MCF 10A (cell line): Measurements from ENCODE around the gene CDH6. TPM values are rescaled to one million over a fixed set of nuclear protein-coding genes. Genes with fewer than 3 reads are reported as not detected.

Experiments
- BruUV-seq: library from RNA; stranded (reverse); fragments of 400-500 nt; replicated peaks from 2 replicates; lab custom pipeline; 2021; lab: Mats Ljungman, UMichigan
- CTCF ChIA-PET: fragments of 300-600 bp; sonication (Branson Sonifier 250); formaldehyde crosslinking; extraction: SDS; loops from one replicate; lab custom pipeline; 2021; ENCODE audit warnings: antibody characterized with exemption, inconsistent platforms; lab: Yijun Ruan, JAX
- POLR2A ChIA-PET: fragments of 300-600, 350-650 bp; sonication (Branson Sonifier 250); formaldehyde crosslinking; extraction: SDS; loops from one replicate; lab custom pipeline; 2020; ENCODE audit warnings: antibody characterized with exemption, inconsistent platforms; lab: Yijun Ruan, JAX
- DNase-seq: peaks from one replicate; pipeline ENCODE4 v3.0.0-alpha.2; 2018; ENCODE audit not compliant: unreplicated experiment
- H3K27ac Mint-ChIP-seq: one replicate; pipeline ENCODE4 v1.8.0; 2022; ENCODE audit warnings: mild to moderate bottlenecking, low read depth, mixed read lengths; ENCODE audit not compliant: unreplicated experiment
- H3K27me3 Mint-ChIP-seq: one replicate; pipeline ENCODE4 v1.8.0; 2022; ENCODE audit warnings: mixed read lengths; ENCODE audit not compliant: insufficient read depth, unreplicated experiment
- H3K36me3 Mint-ChIP-seq: one replicate; pipeline ENCODE4 v1.8.0; 2022; ENCODE audit warnings: mild to moderate bottlenecking, moderate library complexity, mixed read lengths; ENCODE audit not compliant: insufficient read depth, unreplicated experiment
- H3K4me1 Mint-ChIP-seq: one replicate; pipeline ENCODE4 v1.8.0; 2022; ENCODE audit warnings: mixed read lengths; ENCODE audit not compliant: insufficient read depth, unreplicated experiment
- H3K4me3 Mint-ChIP-seq: one replicate; pipeline ENCODE4 v1.8.0; 2022; ENCODE audit warnings: mild to moderate bottlenecking, moderate library complexity, mixed read lengths; ENCODE audit not compliant: unreplicated experiment
- H3K9me3 Mint-ChIP-seq: one replicate; pipeline ENCODE4 v1.8.0; 2022; ENCODE audit warnings: mixed read lengths; ENCODE audit not compliant: unreplicated experiment
- intact Hi-C: fragments of 100-400 bp; cut with micrococcal nuclease; formaldehyde crosslinking; loops from 2 replicates; pipeline ENCODE4 v1.14.1; 2022
- total RNA-seq: library from RNA; stranded (reverse); gene quantifications from 2 replicates; pipeline ENCODE4 v1.2.3, GENCODE V29; 2022
- TF ChIP-seq, protein P1 (sequence below): fragments of 200-600 bp; IDR thresholded peaks from one replicate; pipeline ENCODE4 v1.8.0; 2022; ENCODE audit warnings: antibody characterized with exemption, mild to moderate bottlenecking; ENCODE audit not compliant: unreplicated experiment

The CDH6 gene
- total RNA-seq, 1 experiment from 2014 or later, result not detected

DNA sequence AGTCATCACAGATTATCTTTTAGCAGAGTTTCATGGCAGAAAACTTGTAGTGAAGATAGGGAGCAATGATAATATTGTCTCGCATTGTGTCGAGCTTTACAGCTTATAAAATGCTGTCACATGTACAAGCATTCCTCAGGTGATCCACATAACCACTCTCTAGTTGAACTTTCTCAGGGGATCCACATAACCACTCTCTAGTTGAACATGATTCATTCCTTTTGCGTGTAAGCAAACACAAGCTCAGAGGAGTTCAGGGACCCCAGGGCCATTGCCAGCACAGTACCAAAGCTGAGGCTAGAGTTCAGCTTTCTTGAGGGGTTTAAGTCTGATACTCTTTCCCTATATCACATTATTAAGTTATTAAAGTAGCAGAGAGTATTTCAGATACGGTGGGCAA is 86.7 kb downstream of the CDH6 start:
- no TSS peak for BruUV-seq
- no peak overlapping the region for H3K27ac Mint-ChIP-seq
- intact Hi-C loops, result no loop called here
- no peak for DNase-seq
- ChIA-PET CTCF (interaction anchor here (0.8 to 1.5 kb wide), 2 partner anchors 9 to 519 kb away, joined by 3 read pairs; no protein-coding TSS in a partner anchor), POLR2A (no interaction called here)
- no peaks in the 10 kb centered on the region for H3K36me3 Mint-ChIP-seq
- TF ChIP-seq, protein P1, sequence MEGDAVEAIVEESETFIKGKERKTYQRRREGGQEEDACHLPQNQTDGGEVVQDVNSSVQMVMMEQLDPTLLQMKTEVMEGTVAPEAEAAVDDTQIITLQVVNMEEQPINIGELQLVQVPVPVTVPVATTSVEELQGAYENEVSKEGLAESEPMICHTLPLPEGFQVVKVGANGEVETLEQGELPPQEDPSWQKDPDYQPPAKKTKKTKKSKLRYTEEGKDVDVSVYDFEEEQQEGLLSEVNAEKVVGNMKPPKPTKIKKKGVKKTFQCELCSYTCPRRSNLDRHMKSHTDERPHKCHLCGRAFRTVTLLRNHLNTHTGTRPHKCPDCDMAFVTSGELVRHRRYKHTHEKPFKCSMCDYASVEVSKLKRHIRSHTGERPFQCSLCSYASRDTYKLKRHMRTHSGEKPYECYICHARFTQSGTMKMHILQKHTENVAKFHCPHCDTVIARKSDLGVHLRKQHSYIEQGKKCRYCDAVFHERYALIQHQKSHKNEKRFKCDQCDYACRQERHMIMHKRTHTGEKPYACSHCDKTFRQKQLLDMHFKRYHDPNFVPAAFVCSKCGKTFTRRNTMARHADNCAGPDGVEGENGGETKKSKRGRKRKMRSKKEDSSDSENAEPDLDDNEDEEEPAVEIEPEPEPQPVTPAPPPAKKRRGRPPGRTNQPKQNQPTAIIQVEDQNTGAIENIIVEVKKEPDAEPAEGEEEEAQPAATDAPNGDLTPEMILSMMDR, result no peak
- H3K27me3 Mint-ChIP-seq, result no peaks in the 10 kb centered on the region
- H3K4me3 Mint-ChIP-seq, result no peak overlapping the region
- H3K9me3 Mint-ChIP-seq, result no peaks in the 10 kb centered on the region
- no peaks in the 10 kb centered on the region for H3K4me1 Mint-ChIP-seq

DNA sequence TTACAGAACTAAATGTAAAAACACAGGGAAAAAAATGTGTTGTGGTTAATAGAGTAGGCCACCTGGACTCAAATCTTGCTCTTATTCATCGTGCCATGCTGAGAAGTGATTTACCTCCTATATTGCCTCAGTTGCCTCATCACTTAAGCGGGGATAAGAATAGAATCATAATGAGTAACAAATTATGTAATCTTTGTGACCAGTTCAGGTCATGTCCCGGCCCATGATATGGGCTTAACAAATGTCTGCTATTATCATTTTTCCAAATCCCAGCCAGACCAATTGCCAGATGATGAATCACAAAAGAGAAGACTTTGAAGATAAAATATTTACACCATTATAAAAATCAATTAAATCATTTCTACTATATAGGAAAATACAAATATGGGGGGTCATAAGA is 89.8 kb downstream of the CDH6 start:
- no peak overlapping the region for H3K27ac Mint-ChIP-seq
- POLR2A ChIA-PET, result no interaction called here
- no peaks in the 10 kb centered on the region for H3K4me1 Mint-ChIP-seq
- TF ChIP-seq, protein P1, result no peak
- no peak overlapping the region for H3K4me3 Mint-ChIP-seq
- no peaks in the 10 kb centered on the region for H3K9me3 Mint-ChIP-seq
- H3K27me3 Mint-ChIP-seq, result no peaks in the 10 kb centered on the region
- BruUV-seq, result no TSS peak
- DNase-seq, result no peak
- no peaks in the 10 kb centered on the region for H3K36me3 Mint-ChIP-seq
- intact Hi-C loops, result no loop called here
- CTCF ChIA-PET, result no interaction called here

DNA sequence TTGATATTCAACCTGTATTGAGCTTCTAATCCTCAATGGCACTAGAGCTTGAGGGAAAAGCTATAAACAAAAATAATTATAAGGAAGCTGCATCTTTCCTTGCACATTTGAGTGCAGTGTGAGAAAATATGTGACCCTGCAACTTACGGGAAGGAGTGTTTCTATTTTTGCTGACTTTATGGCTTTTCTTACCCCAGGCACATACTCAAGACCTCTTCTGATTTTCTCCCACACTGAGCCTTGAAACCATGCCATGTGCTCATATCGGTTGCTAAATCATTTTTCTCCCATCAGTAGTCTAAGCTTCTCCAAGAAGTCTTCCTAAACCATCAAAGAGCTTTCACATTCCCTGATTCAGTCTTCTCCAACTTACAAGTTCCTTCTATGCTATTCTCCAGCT is 91.5 kb downstream of the CDH6 start:
- Mint-ChIP-seq H3K36me3 (no peaks in the 10 kb centered on the region), H3K4me3 (no peak overlapping the region), H3K27me3 (no peaks in the 10 kb centered on the region), H3K9me3 (no peaks in the 10 kb centered on the region), H3K27ac (no peak overlapping the region), H3K4me1 (no peaks in the 10 kb centered on the region)
- TF ChIP-seq, protein P1, result no peak
- ChIA-PET POLR2A (no interaction called here), CTCF (interaction anchor here (1.1 to 1.5 kb wide), 2 partner anchors 15 to 53 kb away, joined by 3 to 5 read pairs; no protein-coding TSS in a partner anchor)
- intact Hi-C loops, result no loop called here
- DNase-seq, result no peak
- BruUV-seq, result no TSS peak

DNA sequence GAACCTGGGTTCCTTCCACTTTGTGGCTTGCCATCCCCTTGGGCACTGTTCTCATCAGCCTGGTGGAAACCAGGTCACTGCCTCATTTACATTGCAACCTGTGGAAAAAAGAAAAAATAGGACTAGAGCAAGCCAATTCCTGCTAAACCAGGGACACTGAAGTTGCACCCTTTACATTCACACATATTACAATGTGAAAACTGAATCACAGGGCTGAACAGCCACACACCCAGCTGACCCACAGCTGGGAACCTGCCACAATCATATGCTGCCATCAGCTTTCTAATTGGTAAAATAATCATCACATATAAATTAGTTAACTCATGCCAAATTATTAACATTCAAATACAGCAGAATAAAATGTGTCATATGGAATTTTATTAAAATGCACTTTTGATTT is 94.5 kb downstream of the CDH6 start:
- H3K4me3 Mint-ChIP-seq, result no peak overlapping the region
- intact Hi-C loops, result no loop called here
- H3K4me1 Mint-ChIP-seq, result no peaks in the 10 kb centered on the region
- no peaks in the 10 kb centered on the region for H3K9me3 Mint-ChIP-seq
- no peak for DNase-seq
- no TSS peak for BruUV-seq
- CTCF ChIA-PET, result no interaction called here
- no peaks in the 10 kb centered on the region for H3K36me3 Mint-ChIP-seq
- H3K27ac Mint-ChIP-seq, result no peak overlapping the region
- TF ChIP-seq, protein P1, result no peak
- no peaks in the 10 kb centered on the region for H3K27me3 Mint-ChIP-seq
- POLR2A ChIA-PET, result no interaction called here
